Fibroblast of skin of right biceps (primary cell): ENCODE results near the gene RXRA.

Source experiments
- DNase-seq: peaks from one replicate; pipeline ENCODE4 v3.0.0-alpha.2; 2013

Gene RXRA

GRCh38 chr9:134313470-134313869 lies 12.8 kb upstream of the RXRA start:
- no peak for DNase-seq

GRCh38 chr9:134314039-134314949 lies 12.0 kb upstream of the RXRA start:
- DNase-seq = no peak

DNA sequence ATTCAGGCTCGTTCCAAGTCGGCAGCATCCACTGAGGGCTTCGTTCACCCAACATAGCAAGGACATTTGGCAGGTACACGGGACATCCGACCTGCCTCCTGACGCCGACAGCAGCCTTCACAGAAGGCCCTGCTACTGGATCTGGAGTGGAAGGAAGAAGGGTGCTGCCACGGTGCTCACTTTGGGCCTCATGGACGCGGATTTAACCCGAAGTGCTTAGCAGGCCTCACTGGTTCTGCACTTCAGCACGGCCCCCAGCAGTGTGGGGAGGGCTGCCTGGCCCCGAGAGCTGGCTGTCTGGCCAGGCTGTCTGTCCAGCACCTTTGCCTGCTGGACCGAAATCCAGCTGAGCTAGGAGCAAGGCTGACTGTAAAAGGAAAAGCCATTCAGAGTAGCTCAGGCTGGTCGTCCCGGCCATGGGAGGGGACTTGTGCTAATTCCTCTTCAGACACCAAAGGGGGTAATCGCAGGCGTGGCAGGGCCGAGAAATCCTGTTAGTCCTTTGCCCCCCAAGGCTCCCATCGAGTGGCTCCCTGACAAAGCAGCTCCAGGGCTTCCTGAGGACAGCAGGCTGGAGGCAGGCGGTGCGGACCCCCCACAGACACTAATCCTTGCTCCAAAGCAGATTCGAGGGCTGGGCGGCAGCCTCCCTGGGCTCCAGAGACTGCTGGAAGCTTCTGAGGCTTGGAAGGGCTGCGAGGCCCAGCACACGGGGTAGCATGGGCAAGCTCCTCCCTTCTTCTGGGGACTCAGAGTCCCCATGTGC lies 11.1 kb upstream of the RXRA start:
- DNase-seq = no peak

GRCh38 chr9:134315716-134316448 lies 10.4 kb upstream of the RXRA start:
- DNase-seq = no peak

GRCh38 chr9:134316449-134317160 lies 9.7 kb upstream of the RXRA start:
- peak; percentile 82 for DNase-seq

DNA sequence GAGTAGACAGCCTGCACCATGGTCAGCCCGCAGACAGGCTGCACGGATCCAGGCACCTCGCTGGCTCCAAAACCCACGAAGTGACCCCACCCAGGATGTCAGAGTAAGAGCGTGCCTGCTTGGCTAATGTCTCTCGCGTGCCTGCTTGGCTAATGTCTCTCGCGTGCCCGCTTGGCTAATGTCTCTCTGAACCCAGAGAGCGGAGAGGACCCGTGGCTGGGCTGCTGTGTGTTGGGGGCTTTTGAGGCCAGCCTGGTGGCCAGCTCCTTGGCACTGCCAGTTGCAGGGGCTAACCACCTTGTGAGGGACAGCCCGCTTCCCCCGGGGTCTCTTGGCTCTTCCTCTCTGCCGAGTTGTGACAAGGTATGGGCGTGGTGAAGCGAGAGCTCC lies 8.9 kb upstream of the RXRA start:
- DNase-seq = no peak

DNA sequence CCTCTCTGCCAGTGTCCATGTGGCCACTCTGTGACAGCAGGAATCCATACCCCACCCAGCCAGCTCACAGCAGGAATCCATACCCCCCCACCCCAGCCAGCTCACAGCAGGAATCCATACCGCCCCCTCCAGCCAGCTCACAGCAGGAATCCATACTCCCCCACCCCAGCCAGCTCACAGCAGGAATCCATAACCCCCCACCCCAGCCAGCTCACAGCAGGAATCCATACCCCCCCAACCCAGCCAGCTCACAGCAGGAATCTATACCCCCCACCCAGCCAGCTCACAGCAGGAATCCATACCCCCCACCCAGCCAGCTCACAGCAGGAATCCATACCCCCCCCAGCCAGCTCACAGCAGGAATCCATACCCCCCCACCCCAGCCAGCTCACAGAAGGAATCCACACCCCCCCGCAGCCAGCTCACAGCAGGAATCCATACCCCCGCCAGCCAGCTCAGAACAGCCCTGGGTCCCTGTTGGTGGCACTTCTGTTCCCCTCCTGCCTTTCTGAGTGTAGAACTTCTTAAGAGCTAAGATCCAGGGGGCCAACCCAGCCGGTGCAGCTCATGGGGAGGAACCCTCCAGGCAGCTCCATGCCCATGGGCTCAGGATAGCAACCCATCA lies 8.4 kb upstream of the RXRA start:
- DNase-seq = peak; percentile 96

- DNase-seq = no peak
Measured at GRCh38 chr9:134318481-134318891, 7.8 kb upstream of the RXRA start.

DNA sequence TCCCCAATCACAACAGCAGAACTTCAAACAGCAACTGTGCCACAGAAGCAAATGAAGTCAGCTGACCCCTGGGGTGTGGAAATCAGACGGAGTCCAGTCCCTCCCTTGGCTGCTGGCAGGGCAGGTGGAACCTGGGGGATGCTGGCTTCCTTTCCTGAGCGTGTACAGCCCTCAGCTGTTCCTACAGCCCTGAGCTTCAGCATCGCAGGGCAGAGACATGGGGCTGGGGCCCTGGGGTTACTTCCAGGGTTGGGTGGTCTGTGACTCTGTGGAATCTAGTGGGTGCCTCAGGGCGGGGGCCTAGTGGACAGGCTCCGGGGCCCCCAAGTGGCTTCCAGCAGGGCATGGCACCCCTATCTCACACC lies 7.3 kb upstream of the RXRA start:
- DNase-seq = no peak

- no peak for DNase-seq
Measured at GRCh38 chr9:134319306-134320125, 6.7 kb upstream of the RXRA start.

GRCh38 chr9:134320126-134320867 lies 6.0 kb upstream of the RXRA start:
- peak; percentile 55 for DNase-seq

GRCh38 chr9:134320868-134321471 lies 5.3 kb upstream of the RXRA start:
- peak; percentile 91 for DNase-seq

- no peak for DNase-seq
Measured at GRCh38 chr9:134321531-134321930, 4.7 kb upstream of the RXRA start.

- no peak for DNase-seq
Measured at GRCh38 chr9:134321946-134322741, 4.1 kb upstream of the RXRA start.

- no peak for DNase-seq
Measured at GRCh38 chr9:134322781-134323241, 3.4 kb upstream of the RXRA start.

DNA sequence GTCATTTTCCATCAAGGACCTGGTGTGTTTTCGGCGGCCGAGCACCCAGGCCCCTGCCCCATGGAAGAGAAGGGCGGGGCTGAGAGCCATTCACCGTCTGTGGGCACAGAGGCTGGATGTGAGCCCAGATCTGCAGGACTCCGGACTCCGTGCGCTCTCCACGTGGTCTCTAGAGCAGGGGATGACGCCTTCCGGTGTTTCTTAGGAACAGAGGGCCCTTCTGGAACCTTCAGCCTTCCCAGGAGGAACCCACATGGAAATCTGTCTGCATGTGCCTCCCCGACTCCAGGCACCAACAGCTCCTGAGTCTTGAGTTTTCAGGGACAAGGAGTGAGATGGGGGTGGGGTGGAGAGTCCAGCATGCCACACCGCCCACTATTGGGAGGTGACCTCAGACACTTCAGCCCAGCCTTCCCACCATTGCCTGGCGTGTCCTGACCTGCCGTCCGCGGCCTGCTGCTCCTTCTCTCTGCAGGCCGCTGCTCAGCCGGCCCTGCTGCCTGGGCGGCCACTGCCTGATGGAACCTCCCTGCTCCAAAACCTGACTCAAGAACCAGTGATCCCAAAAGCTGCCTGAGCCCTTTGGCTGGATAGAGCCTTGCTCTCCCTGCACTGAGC lies 2.4 kb upstream of the RXRA start:
- DNase-seq = no peak

DNA sequence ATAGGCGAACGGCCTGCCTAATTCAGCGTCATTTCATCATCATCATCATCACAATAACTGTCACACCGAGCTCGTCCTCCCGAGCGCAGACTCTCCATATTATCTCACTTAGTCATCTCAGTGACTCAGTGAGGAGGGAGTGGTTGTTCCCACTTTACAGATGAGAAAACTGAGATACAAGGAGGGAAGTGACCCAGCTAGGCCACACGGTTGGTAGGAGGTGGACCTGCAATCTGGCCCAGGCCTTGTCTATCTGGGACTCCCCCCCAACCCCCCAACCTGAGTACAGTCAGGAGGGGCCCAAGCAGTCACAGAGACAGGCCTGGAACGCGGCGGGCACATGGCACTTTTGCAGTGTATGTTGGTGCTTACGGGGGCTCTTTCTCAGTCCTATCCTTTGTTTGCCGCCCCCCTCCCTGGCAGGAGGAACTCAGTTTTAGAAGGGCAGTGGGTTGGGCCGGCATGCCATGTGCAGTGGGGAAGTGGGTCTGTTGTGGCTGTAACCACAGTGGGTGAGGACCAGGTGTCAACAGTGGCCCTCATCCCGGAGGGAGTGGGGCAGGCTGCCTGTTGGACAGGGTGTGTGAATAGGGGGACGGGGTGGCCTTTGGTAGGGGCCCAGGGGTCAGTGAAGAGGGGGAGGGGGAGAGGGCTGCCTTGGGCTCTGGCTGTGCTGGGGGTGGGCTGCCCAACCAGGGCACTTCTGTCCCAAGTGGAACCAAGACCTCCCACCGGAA lies 1.7 kb upstream of the RXRA start:
- DNase-seq = peak; percentile 82
